Hepatocyte (in vitro differentiated cells): ENCODE measurements around the gene CBLB. TPM values are rescaled to one million over a fixed set of nuclear protein-coding genes. Genes with fewer than 3 reads are reported as not detected.

Experiments used
- DNase-seq: peaks from one replicate; pipeline ENCODE4 v3.0.0-alpha.2; 2016; ENCODE audit warnings: low spot score
- H2AFZ ChIP-seq: fragments of 200-600 bp; sonication (generic); 2 replicates; pipeline ENCODE4 v1.6.0; 2016; ENCODE audit warnings: antibody characterized with exemption, mild to moderate bottlenecking
- H3K27ac ChIP-seq: fragments of 200-600 bp; sonication (generic); 2 replicates; pipeline ENCODE4 v1.5.1; 2016; ENCODE audit warnings: mild to moderate bottlenecking
- H3K27me3 ChIP-seq: fragments of 200-600 bp; sonication (generic); 2 replicates; pipeline ENCODE4 v1.6.1; 2016
- H3K36me3 ChIP-seq: fragments of 200-600 bp; sonication (generic); replicated peaks from 2 replicates; pipeline ENCODE4 v1.5.1; 2016; ENCODE audit warnings: low read depth; ENCODE audit not compliant: insufficient read depth
- H3K4me1 ChIP-seq: fragments of 200-600 bp; sonication (generic); 2 replicates; pipeline ENCODE4 v1.5.1; 2016; ENCODE audit warnings: mild to moderate bottlenecking, moderate library complexity; ENCODE audit not compliant: insufficient read depth
- H3K4me2 ChIP-seq: fragments of 200-600 bp; sonication (generic); 2 replicates; pipeline ENCODE4 v1.6.0; 2016
- H3K4me3 ChIP-seq: fragments of 200-600 bp; sonication (generic); 2 replicates; pipeline ENCODE4 v1.5.1; 2016; ENCODE audit warnings: mild to moderate bottlenecking
- H3K79me2 ChIP-seq: fragments of 200-600 bp; sonication (generic); 2 replicates; pipeline ENCODE4 v1.6.0; 2017; ENCODE audit warnings: mild to moderate bottlenecking
- H3K9me2 ChIP-seq: fragments of 200-600 bp; sonication (generic); replicated peaks from 2 replicates; pipeline ENCODE4 v1.6.0; 2017; ENCODE audit warnings: mild to moderate bottlenecking; ENCODE audit not compliant: insufficient read depth
- H3K9me3 ChIP-seq: fragments of 200-600 bp; sonication (generic); 2 replicates; pipeline ENCODE4 v1.5.1; 2016; ENCODE audit warnings: low read depth, mild to moderate bottlenecking
- H4K20me1 ChIP-seq: fragments of 200-600 bp; sonication (generic); 2 replicates; pipeline ENCODE4 v1.6.0; 2016; ENCODE audit warnings: mild to moderate bottlenecking; ENCODE audit not compliant: insufficient read depth, poor library complexity, severe bottlenecking
- EZH2 ChIP-seq: fragments of 200-600 bp; sonication (generic); IDR thresholded peaks from 2 replicates; pipeline ENCODE4 v1.6.1; 2016; ENCODE audit warnings: antibody characterized with exemption, mild to moderate bottlenecking, borderline replicate concordance
- EZH2phosphoT487 ChIP-seq: fragments of 200-600 bp; sonication (generic); IDR thresholded peaks from one replicate; pipeline ENCODE4 v1.6.1; 2018; ENCODE audit warnings: antibody characterized with exemption, mild to moderate bottlenecking, low read depth, moderate library complexity; ENCODE audit not compliant: unreplicated experiment, severe bottlenecking
- WGBS: methylation state at CpG from one replicate; pipeline ENCODE4 v1.1.6; 2016; ENCODE audit warnings: low lambda C conversion rate; ENCODE audit errors: missing lambda C conversion rate; 5-methylcytosine and 5-hydroxymethylcytosine counted together
- polyA plus RNA-seq: library from polyadenylated mRNA; unstranded; fragments of >200 nt; fragmentation: Nextera tagmentation; extraction: Ambion mirVana; gene quantifications from 2 replicates; pipeline ENCODE4 v1.2.1, GENCODE V29; 2016
- total RNA-seq: library from RNA; depleted of rRNA; stranded (reverse); fragments of >200 nt; gene quantifications from 2 replicates; pipeline ENCODE4 v1.2.3, GENCODE V29; 2014
- TF ChIP-seq, protein P1 (sequence below): fragments of 200-600 bp; sonication (generic); IDR thresholded peaks from 2 replicates; pipeline ENCODE4 v1.5.1; 2016; ENCODE audit warnings: antibody characterized with exemption, mild to moderate bottlenecking; ENCODE audit not compliant: poor library complexity

The CBLB gene
- total and polyA plus RNA-seq, 2 experiments from 2014 or later = 22.6 to 56.0 TPM

DNA sequence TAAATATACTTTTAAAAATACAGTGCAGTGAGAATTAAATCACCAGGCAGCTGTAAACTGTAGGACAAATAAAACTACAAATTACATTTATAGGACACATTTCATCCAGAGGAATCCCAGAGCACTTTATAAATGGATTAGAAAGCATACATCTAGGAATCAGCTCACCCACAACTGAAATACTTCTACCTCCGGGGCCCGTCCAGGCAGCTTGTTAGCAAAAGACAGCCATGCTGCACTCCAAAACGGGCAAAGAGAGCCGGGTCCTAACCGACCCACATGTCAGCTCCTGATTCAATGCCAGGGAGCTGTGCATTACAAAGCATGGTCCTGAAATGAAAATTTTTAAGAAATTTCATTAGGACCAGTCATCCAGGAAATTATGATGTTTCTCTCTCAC lies 234.1 kb downstream of the CBLB start:
- no peak overlapping the region for H3K4me3 ChIP-seq
- no peak overlapping the region for H3K4me2 ChIP-seq
- H3K36me3 ChIP-seq = no peaks in the 10 kb centered on the region
- H3K9me3 ChIP-seq = no peaks in the 10 kb centered on the region
- no peaks in the 10 kb centered on the region for H3K4me1 ChIP-seq
- H2AFZ ChIP-seq = no peak overlapping the region
- H3K27ac ChIP-seq = no peak overlapping the region
- WGBS = 64% methylated on average over 5 of the region's 5 CpGs
- TF ChIP-seq, protein P1, sequence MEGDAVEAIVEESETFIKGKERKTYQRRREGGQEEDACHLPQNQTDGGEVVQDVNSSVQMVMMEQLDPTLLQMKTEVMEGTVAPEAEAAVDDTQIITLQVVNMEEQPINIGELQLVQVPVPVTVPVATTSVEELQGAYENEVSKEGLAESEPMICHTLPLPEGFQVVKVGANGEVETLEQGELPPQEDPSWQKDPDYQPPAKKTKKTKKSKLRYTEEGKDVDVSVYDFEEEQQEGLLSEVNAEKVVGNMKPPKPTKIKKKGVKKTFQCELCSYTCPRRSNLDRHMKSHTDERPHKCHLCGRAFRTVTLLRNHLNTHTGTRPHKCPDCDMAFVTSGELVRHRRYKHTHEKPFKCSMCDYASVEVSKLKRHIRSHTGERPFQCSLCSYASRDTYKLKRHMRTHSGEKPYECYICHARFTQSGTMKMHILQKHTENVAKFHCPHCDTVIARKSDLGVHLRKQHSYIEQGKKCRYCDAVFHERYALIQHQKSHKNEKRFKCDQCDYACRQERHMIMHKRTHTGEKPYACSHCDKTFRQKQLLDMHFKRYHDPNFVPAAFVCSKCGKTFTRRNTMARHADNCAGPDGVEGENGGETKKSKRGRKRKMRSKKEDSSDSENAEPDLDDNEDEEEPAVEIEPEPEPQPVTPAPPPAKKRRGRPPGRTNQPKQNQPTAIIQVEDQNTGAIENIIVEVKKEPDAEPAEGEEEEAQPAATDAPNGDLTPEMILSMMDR = no peak
- TF ChIP-seq EZH2phosphoT487 (no peak), EZH2 (no peak)
- no peaks in the 10 kb centered on the region for H4K20me1 ChIP-seq
- no peaks in the 10 kb centered on the region for H3K27me3 ChIP-seq
- H3K79me2 ChIP-seq = no peaks in the 10 kb centered on the region
- DNase-seq = no peak
- H3K9me2 ChIP-seq = no peaks in the 10 kb centered on the region

DNA sequence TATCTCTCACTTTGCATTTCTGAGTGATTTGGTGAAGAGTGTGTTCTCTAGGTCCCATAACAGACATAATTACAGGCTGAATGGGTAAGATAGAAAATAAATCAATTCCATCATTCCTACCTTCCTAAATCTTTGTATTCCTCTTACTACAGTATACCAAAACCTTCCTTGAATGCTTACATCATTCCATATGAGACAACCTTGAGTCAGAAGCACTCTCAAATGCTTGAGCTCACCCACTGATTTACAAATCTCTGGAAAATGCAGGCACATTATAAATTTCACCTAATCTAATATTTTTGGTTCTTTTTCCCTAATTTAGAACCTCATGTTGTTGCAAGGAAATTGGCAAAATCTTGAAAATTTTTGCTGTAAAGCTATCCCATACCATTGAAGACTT lies 239.1 kb downstream of the CBLB start:
- Histone ChIP-seq H3K4me1 (no peaks in the 10 kb centered on the region), H3K4me2 (no peak overlapping the region), H3K27ac (no peak overlapping the region), H4K20me1 (no peaks in the 10 kb centered on the region), H3K9me3 (no peaks in the 10 kb centered on the region), H2AFZ (no peak overlapping the region), H3K9me2 (no peaks in the 10 kb centered on the region), H3K79me2 (no peaks in the 10 kb centered on the region), H3K27me3 (no peaks in the 10 kb centered on the region), H3K4me3 (no peak overlapping the region), H3K36me3 (no peaks in the 10 kb centered on the region)
- no peak for TF ChIP-seq EZH2phosphoT487
- no peak for TF ChIP-seq EZH2
- TF ChIP-seq, protein P1 = no peak
- no peak for DNase-seq

DNA sequence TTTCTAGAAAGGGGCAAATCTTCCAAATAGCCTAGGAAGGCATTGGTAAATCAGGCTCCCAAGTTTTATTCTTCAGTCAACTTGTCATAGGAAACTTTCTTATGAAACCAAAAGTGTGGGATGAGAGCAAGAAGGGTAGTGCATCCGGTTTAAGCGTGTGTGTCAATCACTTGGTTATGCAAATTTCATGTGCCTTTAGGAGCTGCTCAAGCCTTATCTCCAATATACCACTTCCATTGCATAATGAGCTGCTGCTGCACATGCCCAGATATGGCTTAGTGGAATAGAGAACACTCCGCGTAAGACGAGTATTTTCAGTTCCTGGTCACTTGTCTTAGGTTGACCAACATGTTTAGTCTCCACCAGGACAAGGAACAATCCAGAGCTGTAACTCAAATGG lies 242.1 kb downstream of the CBLB start:
- WGBS = 93% methylated on average over 5 of the region's 5 CpGs

More for the DNA sequence above, 242.1 kb downstream of the CBLB start:
- no peak overlapping the region for H3K4me2 ChIP-seq
- H2AFZ ChIP-seq = no peak overlapping the region
- no peaks in the 10 kb centered on the region for H3K9me2 ChIP-seq
- no peaks in the 10 kb centered on the region for H3K9me3 ChIP-seq
- no peak for TF ChIP-seq EZH2
- no peak for TF ChIP-seq EZH2phosphoT487
- TF ChIP-seq, protein P1 = no peak
- no peak for DNase-seq
- no peak overlapping the region for H3K4me3 ChIP-seq
- H3K79me2 ChIP-seq = no peaks in the 10 kb centered on the region
- H4K20me1 ChIP-seq = no peaks in the 10 kb centered on the region
- H3K27ac ChIP-seq = no peak overlapping the region
- no peaks in the 10 kb centered on the region for H3K4me1 ChIP-seq
- no peaks in the 10 kb centered on the region for H3K36me3 ChIP-seq
- no peaks in the 10 kb centered on the region for H3K27me3 ChIP-seq
